ENCODE data around the gene ASCL4.

GRCh38 chr12:107783406-107784376 lies 9.2 kb downstream of the ASCL4 start:
- TF ChIP-seq POLR2A (IDR thresholded peaks at IDR 0.05) (no peak), POLR2AphosphoS5 (IDR thresholded peaks at IDR 0.05) (no peak)
